ENCODE results near the gene ATAD3C. TPM values are rescaled to one million over a fixed set of nuclear protein-coding genes. Genes with fewer than 3 reads are reported as not detected.

Gene ATAD3C
- total and polyA plus RNA-seq, 10 of the 15 experiments (the other 5 are each of a cell fraction or from before 2014, with no cell fraction given), result 0.03 to 3.1 (median 0.86) TPM

DNA sequence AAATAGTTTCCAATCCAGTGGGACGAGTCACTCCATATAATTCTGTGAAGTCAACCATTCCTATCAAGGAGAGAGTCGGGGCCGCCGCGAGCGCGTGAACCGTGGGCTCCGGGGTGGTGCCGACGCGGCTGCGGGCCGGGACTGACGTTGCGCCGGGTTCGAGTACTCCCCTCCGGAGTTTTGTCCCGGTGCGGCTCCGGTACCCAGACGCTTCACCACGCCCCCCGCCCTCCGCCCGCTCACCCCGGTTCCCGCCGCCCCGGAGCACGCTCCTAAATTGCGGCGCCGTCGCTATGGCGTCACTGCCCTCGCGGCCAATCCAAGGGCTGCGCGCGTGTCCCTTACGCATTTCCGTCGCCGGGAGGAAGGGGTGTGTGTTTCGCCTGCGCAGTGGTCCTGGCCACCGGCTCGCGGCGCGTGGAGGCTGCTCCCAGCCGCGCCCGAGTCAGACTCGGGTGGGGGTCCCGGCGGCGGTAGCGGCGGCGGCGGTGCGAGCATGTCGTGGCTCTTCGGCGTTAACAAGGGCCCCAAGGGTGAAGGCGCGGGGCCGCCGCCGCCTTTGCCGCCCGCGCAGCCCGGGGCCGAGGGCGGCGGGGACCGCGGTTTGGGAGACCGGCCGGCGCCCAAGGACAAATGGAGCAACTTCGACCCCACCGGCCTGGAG, 22.0 kb downstream of the ATAD3C start, which contains the start of gene ATAD3B (continued):
- TF ChIP-seq, protein P1, sequence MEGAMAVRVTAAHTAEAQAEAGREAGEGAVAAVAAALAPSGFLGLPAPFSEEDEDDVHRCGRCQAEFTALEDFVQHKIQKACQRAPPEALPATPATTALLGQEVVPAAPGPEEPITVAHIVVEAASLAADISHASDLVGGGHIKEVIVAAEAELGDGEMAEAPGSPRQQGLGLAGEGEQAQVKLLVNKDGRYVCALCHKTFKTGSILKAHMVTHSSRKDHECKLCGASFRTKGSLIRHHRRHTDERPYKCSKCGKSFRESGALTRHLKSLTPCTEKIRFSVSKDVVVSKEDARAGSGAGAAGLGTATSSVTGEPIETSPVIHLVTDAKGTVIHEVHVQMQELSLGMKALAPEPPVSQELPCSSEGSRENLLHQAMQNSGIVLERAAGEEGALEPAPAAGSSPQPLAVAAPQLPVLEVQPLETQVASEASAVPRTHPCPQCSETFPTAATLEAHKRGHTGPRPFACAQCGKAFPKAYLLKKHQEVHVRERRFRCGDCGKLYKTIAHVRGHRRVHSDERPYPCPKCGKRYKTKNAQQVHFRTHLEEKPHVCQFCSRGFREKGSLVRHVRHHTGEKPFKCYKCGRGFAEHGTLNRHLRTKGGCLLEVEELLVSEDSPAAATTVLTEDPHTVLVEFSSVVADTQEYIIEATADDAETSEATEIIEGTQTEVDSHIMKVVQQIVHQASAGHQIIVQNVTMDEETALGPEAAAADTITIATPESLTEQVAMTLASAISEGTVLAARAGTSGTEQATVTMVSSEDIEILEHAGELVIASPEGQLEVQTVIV (IDR thresholded peaks at IDR 0.05; ENCODE audit: borderline replicate concordance, partially characterized antibody), result no peak
- TF ChIP-seq NR2C2 (IDR thresholded peaks at IDR 0.05; ENCODE audit: borderline replicate concordance, control insufficient read depth, insufficient read length, low read depth) (no peak), IRF4 (IDR thresholded peaks at IDR 0.05; ENCODE audit: low read depth, low read length) (no peak), SIN3A (IDR thresholded peaks at IDR 0.05; ENCODE audit: low read depth, low read length) (peak; percentile 78), ZNF24 (IDR thresholded peaks at IDR 0.05) (no peak), SP1 (IDR thresholded peaks at IDR 0.05; ENCODE audit: low read depth, low read length) (peak; percentile 85), RCOR1 (conservative IDR thresholded peaks at IDR 0.05; ENCODE audit: low read depth, low read length) (no peak), POLR2A (IDR thresholded peaks at IDR 0.05; ENCODE audit: low read depth, low read length) (peak; percentile 74), EGR1 (IDR thresholded peaks at IDR 0.05; ENCODE audit: borderline replicate concordance in 1 of 2, low read depth in 2 of 2, low read length in 2 of 2) (peak in 1 of 2 experiments; percentile 65; a peak in 1 of 3 replicates), MYB (IDR thresholded peaks at IDR 0.05; ENCODE audit: borderline replicate concordance, low read depth, low read length) (no peak), SPI1 (IDR thresholded peaks at IDR 0.05; ENCODE audit: borderline replicate concordance, insufficient read depth, low read depth, low read length) (0 out of 2 replicates have a peak, but pooled peaks have one; percentile 11), TCF12 (IDR thresholded peaks at IDR 0.05; ENCODE audit: low read depth, low read length) (no peak), SMAD5 (IDR thresholded peaks at IDR 0.05; ENCODE audit: low read depth) (peak; percentile 16; the same call in 1 of the 2 replicates), ZNF622 (IDR thresholded peaks at IDR 0.05) (no peak), YY1 (IDR thresholded peaks at IDR 0.05; ENCODE audit: low read depth, low read length) (0 out of 2 replicates have a peak, but pooled peaks have one; percentile 21), NFXL1 (IDR thresholded peaks at IDR 0.05; ENCODE audit: borderline replicate concordance) (no peak), CHD4 (IDR thresholded peaks at IDR 0.05) (no peak), ZNF217 (IDR thresholded peaks at IDR 0.05) (no peak), DPF2 (IDR thresholded peaks at IDR 0.05) (0 out of 2 replicates have a peak, but pooled peaks have one; percentile 33), CHD2 (IDR thresholded peaks at IDR 0.05; ENCODE audit: borderline replicate concordance, low read depth, low read length) (peak; percentile 78), NFIC (IDR thresholded peaks at IDR 0.05; ENCODE audit: low read depth, low read length) (no peak)
- TF ChIP-seq, protein P2, sequence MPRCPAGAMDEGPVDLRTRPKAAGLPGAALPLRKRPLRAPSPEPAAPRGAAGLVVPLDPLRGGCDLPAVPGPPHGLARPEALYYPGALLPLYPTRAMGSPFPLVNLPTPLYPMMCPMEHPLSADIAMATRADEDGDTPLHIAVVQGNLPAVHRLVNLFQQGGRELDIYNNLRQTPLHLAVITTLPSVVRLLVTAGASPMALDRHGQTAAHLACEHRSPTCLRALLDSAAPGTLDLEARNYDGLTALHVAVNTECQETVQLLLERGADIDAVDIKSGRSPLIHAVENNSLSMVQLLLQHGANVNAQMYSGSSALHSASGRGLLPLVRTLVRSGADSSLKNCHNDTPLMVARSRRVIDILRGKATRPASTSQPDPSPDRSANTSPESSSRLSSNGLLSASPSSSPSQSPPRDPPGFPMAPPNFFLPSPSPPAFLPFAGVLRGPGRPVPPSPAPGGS (IDR thresholded peaks at IDR 0.05; ENCODE audit: borderline replicate concordance, insufficient read depth, low read depth, low read length, poor library complexity, severe bottlenecking), result no peak
- TF ChIP-seq, protein P3, sequence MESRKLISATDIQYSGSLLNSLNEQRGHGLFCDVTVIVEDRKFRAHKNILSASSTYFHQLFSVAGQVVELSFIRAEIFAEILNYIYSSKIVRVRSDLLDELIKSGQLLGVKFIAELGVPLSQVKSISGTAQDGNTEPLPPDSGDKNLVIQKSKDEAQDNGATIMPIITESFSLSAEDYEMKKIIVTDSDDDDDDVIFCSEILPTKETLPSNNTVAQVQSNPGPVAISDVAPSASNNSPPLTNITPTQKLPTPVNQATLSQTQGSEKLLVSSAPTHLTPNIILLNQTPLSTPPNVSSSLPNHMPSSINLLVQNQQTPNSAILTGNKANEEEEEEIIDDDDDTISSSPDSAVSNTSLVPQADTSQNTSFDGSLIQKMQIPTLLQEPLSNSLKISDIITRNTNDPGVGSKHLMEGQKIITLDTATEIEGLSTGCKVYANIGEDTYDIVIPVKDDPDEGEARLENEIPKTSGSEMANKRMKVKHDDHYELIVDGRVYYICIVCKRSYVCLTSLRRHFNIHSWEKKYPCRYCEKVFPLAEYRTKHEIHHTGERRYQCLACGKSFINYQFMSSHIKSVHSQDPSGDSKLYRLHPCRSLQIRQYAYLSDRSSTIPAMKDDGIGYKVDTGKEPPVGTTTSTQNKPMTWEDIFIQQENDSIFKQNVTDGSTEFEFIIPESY (IDR thresholded peaks at IDR 0.05), result no peak
- TF ChIP-seq, protein P4, sequence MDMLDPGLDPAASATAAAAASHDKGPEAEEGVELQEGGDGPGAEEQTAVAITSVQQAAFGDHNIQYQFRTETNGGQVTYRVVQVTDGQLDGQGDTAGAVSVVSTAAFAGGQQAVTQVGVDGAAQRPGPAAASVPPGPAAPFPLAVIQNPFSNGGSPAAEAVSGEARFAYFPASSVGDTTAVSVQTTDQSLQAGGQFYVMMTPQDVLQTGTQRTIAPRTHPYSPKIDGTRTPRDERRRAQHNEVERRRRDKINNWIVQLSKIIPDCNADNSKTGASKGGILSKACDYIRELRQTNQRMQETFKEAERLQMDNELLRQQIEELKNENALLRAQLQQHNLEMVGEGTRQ (IDR thresholded peaks at IDR 0.05; ENCODE audit: borderline replicate concordance, low read depth, low read length), result no peak; the same call in 1 of the 2 replicates
- TF ChIP-seq, protein P5, sequence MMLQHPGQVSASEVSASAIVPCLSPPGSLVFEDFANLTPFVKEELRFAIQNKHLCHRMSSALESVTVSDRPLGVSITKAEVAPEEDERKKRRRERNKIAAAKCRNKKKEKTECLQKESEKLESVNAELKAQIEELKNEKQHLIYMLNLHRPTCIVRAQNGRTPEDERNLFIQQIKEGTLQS (IDR thresholded peaks at IDR 0.05; ENCODE audit: borderline replicate concordance, extremely low read depth, low read depth, low read length), result peak; percentile 66; the same call in 1 of the 2 replicates

Data from GM12878 (cell line).